ENCODE data around the gene MTHFD1.

MTHFD1 gene

GRCh38 chr14:64394423-64394822, 6.3 kb downstream of the MTHFD1 start:
- TF ChIP-seq CTCF (IDR thresholded peaks at IDR 0.05; ENCODE audit: borderline replicate concordance, insufficient read depth, low read depth, low read length), result no peak
- no peak overlapping the region for H3K4me3 ChIP-seq (ENCODE audit: low read depth, low read length)

GRCh38 chr14:64394977-64395633, 7.0 kb downstream of the MTHFD1 start:
- TF ChIP-seq CTCF (IDR thresholded peaks at IDR 0.05; ENCODE audit: borderline replicate concordance, insufficient read depth, low read depth, low read length), result no peak
- H3K4me3 ChIP-seq (ENCODE audit: low read depth, low read length), result no peak overlapping the region

- no peak for TF ChIP-seq CTCF (IDR thresholded peaks at IDR 0.05; ENCODE audit: borderline replicate concordance, insufficient read depth, low read depth, low read length)
These were observed 12.8 kb downstream of the MTHFD1 start for GRCh38 chr14:64400829-64401459.

GRCh38 chr14:64401949-64402348, 13.8 kb downstream of the MTHFD1 start:
- H3K4me3 ChIP-seq (ENCODE audit: low read depth, low read length), result no peak overlapping the region
- no peak for TF ChIP-seq CTCF (IDR thresholded peaks at IDR 0.05; ENCODE audit: borderline replicate concordance, insufficient read depth, low read depth, low read length)

More at GRCh38 chr14:64400829-64401459, 12.8 kb downstream of the MTHFD1 start:
- no peak overlapping the region for H3K4me3 ChIP-seq (ENCODE audit: low read depth, low read length)

- no peak for TF ChIP-seq CTCF (IDR thresholded peaks at IDR 0.05; ENCODE audit: borderline replicate concordance, insufficient read depth, low read depth, low read length)
- no peak overlapping the region for H3K4me3 ChIP-seq (ENCODE audit: low read depth, low read length)
These were observed 17.1 kb downstream of the MTHFD1 start for GRCh38 chr14:64405295-64405694.

- no peak for TF ChIP-seq CTCF (IDR thresholded peaks at IDR 0.05; ENCODE audit: borderline replicate concordance, insufficient read depth, low read depth, low read length)
- H3K4me3 ChIP-seq (ENCODE audit: low read depth, low read length), result no peak overlapping the region
These were observed 19.2 kb downstream of the MTHFD1 start for GRCh38 chr14:64407329-64407728.
